Stimulated activated effector memory CD8-positive, alpha-beta T cell treated with anti-CD3 and anti-CD28 coated beads, Interleukin-12 subunit alpha, Interleukin-12 subunit beta, amount 100 ng/mL, for 72 hours (primary cell): ENCODE results near the gene PGAM2.

Source experiments
- ATAC-seq: fragments of 150-1000 bp; cut with Tn5 transposase; 2 replicates; pipeline ENCODE4 v1.10.0; 2021
- DNase-seq, 2 donors: peaks; one replicate each; pipeline ENCODE4 v3.0.0; 2021 to 2022; ENCODE audit warnings: low spot score in 2 of 2
- H3K27ac Mint-ChIP-seq: one replicate; pipeline ENCODE4 v1.8.0; 2022; ENCODE audit warnings: mild to moderate bottlenecking, mixed read lengths
- H3K36me3 Mint-ChIP-seq: one replicate; pipeline ENCODE4 v1.8.0; 2022; ENCODE audit warnings: mild to moderate bottlenecking, mixed read lengths
- H3K4me1 Mint-ChIP-seq: one replicate; pipeline ENCODE4 v1.8.0; 2022; ENCODE audit warnings: mixed read lengths
- H3K4me3 Mint-ChIP-seq: one replicate; pipeline ENCODE4 v1.8.0; 2022; ENCODE audit warnings: mild to moderate bottlenecking, mixed read lengths
- H3K9me3 Mint-ChIP-seq: one replicate; pipeline ENCODE4 v1.8.0; 2022; ENCODE audit warnings: mixed read lengths

The PGAM2 gene

DNA sequence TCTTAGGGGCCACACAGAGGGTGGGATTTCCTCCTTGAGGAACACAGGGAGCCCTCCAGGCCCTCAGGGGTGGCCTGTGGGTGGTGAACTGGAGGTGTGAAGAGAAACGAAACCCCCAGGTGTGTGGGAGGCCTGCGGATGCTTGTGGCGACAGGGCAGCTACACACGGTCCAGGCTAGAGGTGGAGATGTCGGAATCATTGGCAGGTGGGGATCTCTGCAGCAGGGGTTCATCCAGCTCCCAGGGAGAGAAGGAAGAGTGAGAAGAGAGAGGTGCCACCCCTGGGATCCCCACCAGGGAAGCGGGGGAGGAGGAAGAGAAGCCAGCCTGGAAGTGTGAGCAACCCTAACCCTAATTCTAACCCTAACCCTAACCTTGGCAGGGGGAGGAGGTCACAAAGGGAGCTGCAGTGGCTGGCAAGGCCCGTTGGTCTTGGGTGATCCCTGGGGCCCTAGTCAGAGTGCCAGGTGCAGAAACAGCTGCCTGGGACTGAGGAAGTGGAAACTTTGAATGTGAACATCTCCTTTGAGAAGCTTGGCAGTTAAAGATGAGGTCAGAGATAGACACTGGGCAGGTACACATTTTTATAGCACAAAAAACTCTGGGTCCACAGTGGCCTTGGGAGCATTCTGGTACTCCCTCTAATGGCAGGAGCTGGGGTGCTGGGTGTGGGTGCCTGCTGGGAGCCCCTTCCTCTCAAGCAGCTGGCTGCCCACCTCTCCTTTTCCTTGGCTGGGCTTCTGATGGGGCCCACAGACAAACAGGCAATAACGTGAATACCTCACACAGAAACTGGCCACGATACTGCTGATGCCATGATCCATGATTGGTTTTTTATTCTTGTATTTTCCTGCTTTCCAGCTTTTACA, 31.9 kb upstream of the PGAM2 start:
- no peaks in the 10 kb centered on the region for H3K36me3 Mint-ChIP-seq
- no peaks in the 10 kb centered on the region for H3K9me3 Mint-ChIP-seq
- H3K27ac Mint-ChIP-seq = peak overlapping the region; percentile 41
- ATAC-seq (peak; percentile 49), DNase-seq (no peak)
- no peak overlapping the region for H3K4me3 Mint-ChIP-seq
- peaks cover 10% of the 10 kb centered on the region for H3K4me1 Mint-ChIP-seq

DNA sequence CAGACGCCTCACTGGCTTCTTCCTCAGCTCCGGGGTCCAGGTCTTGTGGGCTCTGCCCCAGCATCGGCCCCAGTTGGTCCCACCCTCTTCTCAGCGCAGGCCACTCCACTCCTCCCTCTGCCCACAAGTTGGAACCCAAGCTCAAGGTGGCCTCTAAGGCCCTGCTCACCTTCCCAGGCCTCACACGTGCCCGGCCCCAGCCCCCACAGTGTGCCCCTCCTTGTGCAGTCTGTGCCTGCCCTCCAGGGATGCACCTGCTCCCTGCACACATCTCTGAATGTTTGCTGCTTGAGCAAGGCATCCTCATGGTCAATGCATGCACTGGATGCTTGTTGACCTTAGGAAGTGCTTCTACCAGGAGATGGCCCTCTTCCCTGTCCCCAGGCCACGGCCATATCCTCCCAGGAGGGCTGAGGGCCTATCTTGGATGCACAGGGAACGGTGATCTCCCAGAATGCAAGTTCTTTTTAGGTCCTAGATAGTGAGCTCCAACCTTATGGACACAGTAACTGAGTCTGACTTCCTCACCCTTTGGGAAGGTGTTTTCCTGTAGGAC, 31.0 kb upstream of the PGAM2 start:
- Mint-ChIP-seq H3K9me3 (no peaks in the 10 kb centered on the region), H3K36me3 (no peaks in the 10 kb centered on the region), H3K4me1 (peaks cover 10% of the 10 kb centered on the region), H3K4me3 (no peak overlapping the region), H3K27ac (peak overlapping the region; percentile 41)
- no peak for ATAC-seq
- DNase-seq = no peak

DNA sequence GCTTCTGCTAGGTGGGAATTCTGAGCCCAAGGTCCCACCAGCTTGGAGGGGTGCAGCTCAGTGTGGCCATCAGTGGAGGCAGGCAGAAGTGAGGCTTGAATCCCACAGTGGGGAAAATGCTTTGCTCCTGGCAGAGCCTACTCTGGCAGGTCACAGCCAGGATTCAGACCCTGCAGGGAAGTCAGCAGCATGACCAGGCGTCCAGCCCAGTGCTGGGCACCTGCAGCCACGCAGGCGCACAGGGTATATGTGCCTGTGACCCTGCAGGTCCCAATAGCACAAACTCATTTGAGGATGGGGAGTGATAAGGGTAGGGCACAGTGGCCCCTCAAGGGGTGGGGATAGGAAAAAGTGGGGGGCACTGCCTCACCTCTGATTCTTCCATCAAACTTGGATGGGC, 30.4 kb upstream of the PGAM2 start:
- no peaks in the 10 kb centered on the region for H3K36me3 Mint-ChIP-seq
- no peaks in the 10 kb centered on the region for H3K9me3 Mint-ChIP-seq
- ATAC-seq (no peak), DNase-seq (no peak)
- H3K4me3 Mint-ChIP-seq = no peak overlapping the region
- no peak overlapping the region for H3K27ac Mint-ChIP-seq
- peaks cover 10% of the 10 kb centered on the region for H3K4me1 Mint-ChIP-seq

DNA sequence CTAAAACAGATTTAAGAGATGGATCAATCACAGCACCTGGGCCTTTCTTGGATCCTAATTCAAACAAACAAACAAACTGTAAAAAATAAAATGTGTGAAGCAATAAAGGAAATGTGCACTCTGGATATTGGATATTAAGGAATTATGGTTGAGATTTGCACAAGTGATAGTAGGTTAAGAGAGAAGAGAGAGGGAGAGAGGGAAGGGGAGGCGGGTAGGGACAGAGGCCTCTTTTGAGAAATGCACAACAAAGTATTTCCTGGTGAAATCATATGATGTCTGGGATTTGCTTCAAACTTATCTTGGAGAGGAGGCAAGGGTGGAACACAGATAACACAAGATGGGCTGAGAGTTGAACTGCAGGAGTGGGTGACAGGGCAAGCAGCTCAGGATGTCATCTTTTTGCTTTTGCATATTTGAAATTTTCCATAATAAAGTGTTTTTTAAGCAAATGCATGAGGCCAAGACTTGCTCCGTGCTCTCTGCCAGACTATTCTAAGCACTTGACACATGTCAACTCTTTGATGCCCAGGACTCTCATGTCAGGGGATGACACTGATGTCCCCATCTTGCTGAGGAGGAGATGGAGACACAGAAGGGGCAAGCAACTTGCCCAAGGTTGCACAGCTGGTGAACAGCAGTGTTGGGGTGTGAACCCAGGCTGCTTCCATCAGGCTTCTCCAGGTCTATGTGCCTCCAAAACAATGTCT, 29.7 kb upstream of the PGAM2 start:
- Mint-ChIP-seq H3K36me3 (no peaks in the 10 kb centered on the region), H3K27ac (peak overlapping the region; percentile 46), H3K4me3 (no peak overlapping the region), H3K4me1 (peaks cover 10% of the 10 kb centered on the region), H3K9me3 (no peaks in the 10 kb centered on the region)
- DNase-seq (no peak), ATAC-seq (no peak)

DNA sequence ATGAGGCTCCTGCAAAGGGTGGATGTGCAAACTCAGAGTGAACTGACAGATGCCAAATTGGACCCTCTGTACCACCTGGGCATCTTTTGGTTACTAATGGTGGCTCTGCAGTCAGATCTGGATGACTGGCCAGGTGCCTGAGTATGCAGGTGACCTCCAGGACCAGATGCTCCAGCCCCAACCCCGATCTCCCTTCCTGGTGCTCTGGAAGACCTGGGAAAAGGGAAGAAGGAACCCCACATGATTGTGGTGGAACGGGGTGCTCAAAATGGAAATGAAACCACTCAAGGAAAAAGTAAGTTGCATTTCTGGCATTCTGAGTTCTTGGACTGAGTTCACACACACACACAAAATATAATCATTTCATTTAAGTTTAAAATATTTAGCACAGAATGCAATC, 29.0 kb upstream of the PGAM2 start:
- Mint-ChIP-seq H3K27ac (peak overlapping the region; percentile 46), H3K36me3 (no peaks in the 10 kb centered on the region), H3K4me1 (peaks cover 10% of the 10 kb centered on the region), H3K4me3 (no peak overlapping the region), H3K9me3 (no peaks in the 10 kb centered on the region)
- DNase-seq (no peak), ATAC-seq (no peak)

DNA sequence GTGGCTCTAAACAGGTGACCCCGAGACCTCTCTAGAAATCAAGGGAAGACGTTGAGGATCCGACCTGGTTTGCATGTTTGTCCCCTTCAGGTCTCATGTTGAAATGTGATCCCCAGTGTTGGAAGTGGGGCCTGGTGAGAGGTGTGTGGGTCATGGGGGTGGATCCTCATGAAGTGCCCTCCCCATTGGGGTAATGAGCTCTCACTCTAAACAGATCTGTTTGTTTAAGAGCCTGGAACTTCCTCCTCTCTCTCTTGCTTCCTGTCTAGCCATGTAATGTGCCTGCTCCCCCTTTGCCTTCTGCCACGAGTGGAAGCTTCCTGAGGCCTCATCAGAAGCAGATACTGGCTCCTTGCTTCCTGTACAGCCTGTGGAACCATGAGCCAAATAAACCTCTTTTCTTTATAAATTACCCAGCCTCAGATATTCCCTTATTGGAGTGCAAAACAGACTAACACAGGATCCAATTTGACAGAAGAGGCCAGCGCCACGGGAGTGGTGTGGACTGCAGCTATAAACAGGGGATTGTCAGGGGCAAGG, 27.8 kb upstream of the PGAM2 start:
- Mint-ChIP-seq H3K9me3 (no peaks in the 10 kb centered on the region), H3K4me1 (peaks cover 10% of the 10 kb centered on the region), H3K36me3 (no peaks in the 10 kb centered on the region), H3K4me3 (no peak overlapping the region), H3K27ac (no peak overlapping the region)
- ATAC-seq (no peak), DNase-seq (no peak)

DNA sequence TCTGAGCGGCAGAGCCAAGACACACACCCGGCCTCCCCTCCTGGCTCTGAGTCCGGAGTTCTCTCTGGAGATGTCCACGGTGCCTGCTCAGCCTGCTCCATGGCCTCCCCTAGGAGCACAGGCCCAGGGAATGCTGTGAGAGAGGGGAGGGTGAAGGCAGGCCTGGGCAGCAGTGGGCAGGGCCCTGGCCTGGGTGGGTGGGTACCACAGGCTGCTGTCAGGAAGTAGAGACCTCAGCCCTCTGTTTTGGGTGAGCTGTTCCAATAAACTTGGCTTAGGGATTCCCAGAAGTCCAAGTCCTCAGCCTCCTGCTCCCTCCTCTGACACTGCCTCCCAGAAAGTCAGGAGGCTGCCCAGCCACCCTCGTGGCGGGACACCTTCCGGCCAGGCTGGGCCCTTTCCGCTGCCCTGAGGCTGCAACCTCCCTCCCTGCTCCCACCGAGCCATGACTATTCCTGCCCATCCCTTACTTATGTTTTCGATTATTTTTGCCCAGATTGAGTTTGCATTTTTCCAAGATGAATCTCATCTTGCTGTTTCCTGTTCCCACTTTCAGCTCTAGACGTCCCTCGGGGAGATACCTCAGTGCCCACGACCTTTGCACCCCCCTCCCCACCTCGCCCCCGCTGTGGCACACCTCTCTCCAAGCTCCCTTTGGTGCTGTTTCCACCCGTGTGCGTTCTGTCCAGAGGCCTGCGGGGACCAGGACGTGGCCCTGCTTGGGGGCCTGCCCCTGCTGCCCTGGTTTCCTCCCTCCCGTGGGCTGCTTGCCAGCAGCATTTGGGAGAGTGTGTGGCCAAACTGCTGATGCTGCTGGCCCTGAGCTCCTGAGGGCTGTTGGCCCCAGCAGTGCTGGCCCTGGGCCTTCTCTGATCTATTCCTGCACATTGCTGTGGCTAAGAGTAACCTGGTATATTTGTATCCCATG, 22.8 kb upstream of the PGAM2 start:
- peaks cover 10% of the 10 kb centered on the region for H3K4me1 Mint-ChIP-seq
- no peak for DNase-seq
- no peak for ATAC-seq
- H3K36me3 Mint-ChIP-seq = no peaks in the 10 kb centered on the region
- peak overlapping the region; percentile 52 for H3K27ac Mint-ChIP-seq
- no peaks in the 10 kb centered on the region for H3K9me3 Mint-ChIP-seq
- no peak overlapping the region for H3K4me3 Mint-ChIP-seq

DNA sequence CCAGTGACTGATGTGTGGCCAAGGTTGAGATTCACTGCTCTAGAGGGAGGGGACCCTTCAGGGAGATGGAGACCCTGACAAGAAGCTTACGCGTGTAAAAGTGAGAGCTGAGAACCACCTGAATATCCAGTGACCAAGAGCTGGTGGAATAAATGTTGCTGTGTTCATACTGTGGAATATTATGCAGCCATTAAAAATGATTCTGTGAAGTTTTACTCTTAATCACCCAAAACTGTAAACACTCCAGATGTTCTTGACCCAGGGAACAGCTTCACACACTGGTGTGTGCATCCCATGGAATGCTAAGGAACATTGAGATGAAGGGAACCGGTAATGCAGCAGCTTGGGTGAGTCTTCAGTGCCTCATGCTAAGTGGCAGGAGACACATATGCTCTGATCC, 21.3 kb upstream of the PGAM2 start:
- ATAC-seq (no peak), DNase-seq (no peak)
- Mint-ChIP-seq H3K27ac (no peak overlapping the region), H3K4me3 (no peak overlapping the region), H3K4me1 (peaks cover 14% of the 10 kb centered on the region), H3K36me3 (peaks cover 7% of the 10 kb centered on the region), H3K9me3 (no peaks in the 10 kb centered on the region)

DNA sequence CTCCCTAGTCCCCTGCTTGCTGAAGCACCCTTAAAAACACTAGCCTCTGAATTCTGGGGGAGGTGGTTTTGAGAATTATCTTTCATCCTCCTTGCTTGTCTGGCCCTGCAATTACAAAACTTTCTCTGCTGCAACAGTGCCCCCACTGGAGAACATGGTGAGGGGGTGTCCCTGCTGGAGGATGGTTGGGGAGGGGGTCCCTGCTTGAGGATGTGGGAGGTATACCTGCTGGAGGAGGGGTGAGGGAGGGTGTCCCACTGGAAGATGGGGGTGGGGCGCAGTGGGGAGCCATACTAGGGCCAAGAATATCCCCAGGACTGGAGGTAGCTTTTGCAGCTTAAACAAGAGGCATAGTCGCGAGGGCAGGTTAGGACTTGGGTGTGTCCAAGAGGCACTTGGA, 20.2 kb upstream of the PGAM2 start:
- H3K4me1 Mint-ChIP-seq = peaks cover 24% of the 10 kb centered on the region
- no peaks in the 10 kb centered on the region for H3K9me3 Mint-ChIP-seq
- peaks cover 14% of the 10 kb centered on the region for H3K36me3 Mint-ChIP-seq
- ATAC-seq (no peak), DNase-seq (no peak)
- H3K27ac Mint-ChIP-seq = no peak overlapping the region
- H3K4me3 Mint-ChIP-seq = no peak overlapping the region

DNA sequence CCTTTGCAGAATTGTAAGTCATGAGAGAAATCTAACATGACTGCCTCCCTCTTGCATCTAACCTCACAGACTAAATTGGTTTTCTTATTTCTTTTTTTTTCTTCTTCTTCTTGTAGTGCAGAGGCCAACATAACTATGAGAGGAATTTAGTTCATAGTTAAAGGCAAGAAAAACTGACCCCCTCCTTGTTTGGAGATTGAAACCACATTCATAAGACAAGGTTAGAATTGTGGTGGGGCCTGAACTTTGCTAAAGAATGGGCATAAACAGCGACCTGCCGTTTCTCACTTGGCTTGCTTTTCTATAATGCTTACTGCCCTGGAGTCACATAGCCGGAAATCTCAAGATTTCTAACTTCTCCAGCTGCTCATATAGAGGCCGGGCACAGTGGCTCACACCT, 19.3 kb upstream of the PGAM2 start:
- ATAC-seq (no peak), DNase-seq (no peak)
- Mint-ChIP-seq H3K27ac (no peak overlapping the region), H3K9me3 (no peaks in the 10 kb centered on the region), H3K4me1 (peaks cover 26% of the 10 kb centered on the region), H3K36me3 (peaks cover 14% of the 10 kb centered on the region), H3K4me3 (no peak overlapping the region)

DNA sequence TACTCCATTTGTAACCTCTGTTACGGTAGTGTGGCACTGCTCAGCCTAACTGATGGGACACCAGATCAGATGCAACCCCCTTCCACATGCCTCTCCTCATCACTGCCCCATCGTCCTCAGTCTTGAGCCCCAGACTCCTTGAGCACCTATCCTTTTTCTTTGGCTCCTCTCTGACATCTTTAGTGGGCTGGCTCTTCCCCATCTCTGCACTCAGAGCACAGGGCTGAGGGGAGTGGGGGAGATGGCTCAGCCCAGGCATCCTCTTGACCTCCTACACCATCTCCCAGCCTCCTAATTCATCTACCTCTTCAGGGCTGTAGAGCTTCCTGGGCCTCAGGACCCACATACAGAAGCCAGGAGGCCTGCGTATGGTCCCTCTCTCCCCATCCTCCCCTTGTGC, 18.4 kb upstream of the PGAM2 start:
- ATAC-seq (no peak), DNase-seq (no peak)
- H3K36me3 Mint-ChIP-seq = peaks cover 18% of the 10 kb centered on the region
- H3K4me1 Mint-ChIP-seq = peaks cover 26% of the 10 kb centered on the region
- H3K4me3 Mint-ChIP-seq = peak overlapping the region; percentile 88
- peak overlapping the region; percentile 93 for H3K27ac Mint-ChIP-seq
- no peaks in the 10 kb centered on the region for H3K9me3 Mint-ChIP-seq

DNA sequence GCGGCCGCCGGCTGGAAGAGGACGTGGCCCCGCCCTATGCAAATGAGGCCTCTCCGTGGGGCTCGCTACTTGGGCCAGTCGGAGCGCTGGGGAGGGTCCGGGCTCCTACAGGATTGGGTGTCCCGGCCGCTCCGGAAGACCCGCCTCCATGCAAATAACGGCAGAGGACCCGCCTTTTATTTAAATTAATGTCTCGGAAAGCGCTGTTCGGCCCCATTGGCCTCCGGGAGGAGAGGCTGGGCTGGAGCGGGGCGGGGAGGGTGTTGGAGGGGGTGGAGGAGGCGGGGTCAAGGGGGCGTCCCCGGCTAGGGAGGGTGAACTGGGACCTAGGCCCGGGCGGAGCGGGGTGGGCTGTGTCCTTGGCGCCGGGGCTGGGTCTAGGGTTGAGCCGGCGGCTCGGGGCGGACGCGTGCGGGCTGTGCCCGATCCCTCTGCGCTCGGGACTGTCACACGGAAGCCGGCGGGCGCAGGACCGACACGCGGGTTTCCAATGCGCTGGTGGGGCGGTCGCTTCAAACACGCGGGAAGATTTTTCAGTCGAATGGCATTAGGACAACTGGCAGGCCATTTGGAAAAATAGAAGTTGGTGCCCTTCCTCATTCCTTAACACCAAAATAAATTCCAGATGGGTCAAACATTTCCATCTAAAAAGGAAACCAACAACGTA, 17.3 kb upstream of the PGAM2 start:
- peak; percentile 96 for ATAC-seq

DNA sequence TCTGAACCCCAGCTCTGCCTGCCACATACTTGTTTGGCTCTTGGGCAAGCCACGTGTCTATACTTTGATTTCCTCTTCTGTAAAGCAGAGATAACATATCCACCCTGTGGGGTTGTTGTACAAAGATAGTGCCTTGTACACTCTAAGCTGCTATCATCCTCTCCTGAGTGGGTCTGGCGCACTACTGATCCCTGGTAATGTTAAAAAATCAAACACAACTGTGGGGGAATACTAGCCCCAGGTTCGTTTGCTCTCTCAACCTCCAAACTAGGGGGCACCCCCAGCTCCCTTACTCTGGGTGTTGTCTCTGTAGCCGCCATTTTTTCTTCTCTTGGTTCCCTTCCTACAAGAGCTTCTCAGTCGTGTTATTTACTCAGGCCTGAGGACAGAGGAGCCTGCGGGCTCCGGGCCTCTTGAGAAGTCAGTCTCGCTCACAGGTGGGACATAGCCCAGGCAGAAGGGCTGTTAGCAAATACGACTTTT, 15.9 kb upstream of the PGAM2 start:
- Mint-ChIP-seq H3K9me3 (no peaks in the 10 kb centered on the region), H3K36me3 (peaks cover 43% of the 10 kb centered on the region), H3K4me3 (peak overlapping the region; percentile 88), H3K4me1 (peaks cover 41% of the 10 kb centered on the region), H3K27ac (peak overlapping the region; percentile 93)
- DNase-seq (no peak), ATAC-seq (no peak)

More for the DNA sequence above, 17.3 kb upstream of the PGAM2 start:
- Mint-ChIP-seq H3K36me3 (peaks cover 30% of the 10 kb centered on the region), H3K9me3 (no peaks in the 10 kb centered on the region), H3K4me3 (peak overlapping the region; percentile 88), H3K4me1 (peaks cover 36% of the 10 kb centered on the region), H3K27ac (peak overlapping the region; percentile 93)
- DNase-seq = peak; percentile 79 to 95

DNA sequence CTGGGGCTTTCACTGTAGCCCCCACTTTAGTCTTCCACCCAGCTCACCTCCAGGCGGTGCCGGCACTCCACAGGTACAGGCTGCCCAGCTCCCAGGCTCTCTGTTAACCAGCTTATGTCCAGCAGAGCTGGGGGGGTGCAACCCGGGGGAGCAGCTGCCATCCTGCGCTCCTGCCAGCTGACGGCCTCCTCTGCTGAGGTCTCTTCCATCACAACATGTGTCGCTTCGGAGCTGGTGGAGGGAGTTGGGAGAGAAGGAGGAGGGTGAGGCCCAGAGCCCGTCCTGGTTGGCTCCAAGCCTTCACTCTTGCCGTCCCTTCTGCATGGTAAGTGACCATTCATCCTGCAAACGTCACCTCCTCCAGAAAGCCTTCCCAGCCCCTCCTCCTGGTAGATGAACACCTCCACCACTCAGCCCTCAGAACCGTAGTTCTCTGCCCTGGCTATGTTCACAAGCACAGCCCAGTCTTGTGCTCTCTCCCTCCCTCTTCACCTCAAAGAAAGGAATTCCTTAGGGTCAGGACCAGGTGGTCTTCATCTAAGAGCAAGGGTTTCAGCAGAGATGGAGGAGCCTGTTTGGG, 15.4 kb upstream of the PGAM2 start:
- no peak for DNase-seq
- H3K4me3 Mint-ChIP-seq = peak overlapping the region; percentile 88
- ATAC-seq = no peak
- peaks cover 49% of the 10 kb centered on the region for H3K36me3 Mint-ChIP-seq
- peak overlapping the region; percentile 93 for H3K27ac Mint-ChIP-seq
- H3K4me1 Mint-ChIP-seq = peaks cover 41% of the 10 kb centered on the region
- no peaks in the 10 kb centered on the region for H3K9me3 Mint-ChIP-seq
